Stimulated activated CD4-positive, alpha-beta T cell treated with anti-CD3 and anti-CD28 coated beads, Interleukin-4, amount 100 ng/mL, for 4 hours (primary cell): ENCODE results near the gene CRKL.

Experiments used
- DNase-seq, 2 experiments: peaks; one replicate each; pipeline ENCODE4 v3.0.0-alpha.2; 2020

The CRKL gene

GRCh38 chr22:20987375-20987774 is 70.2 kb downstream of the CRKL start:
- no peak for DNase-seq

- no peak for DNase-seq
Observed at GRCh38 chr22:20988573-20989322, 71.5 kb downstream of the CRKL start.

GRCh38 chr22:20989323-20990138 is 72.3 kb downstream of the CRKL start:
- no peak for DNase-seq

- DNase-seq: no peak
Observed at GRCh38 chr22:20990184-20991180, 73.3 kb downstream of the CRKL start.

- DNase-seq: no peak
Observed at GRCh38 chr22:20991252-20992055, 74.2 kb downstream of the CRKL start.

- no peak for DNase-seq
Observed at GRCh38 chr22:20992056-20992442, 74.8 kb downstream of the CRKL start.

GRCh38 chr22:20992456-20993303 is 75.5 kb downstream of the CRKL start:
- DNase-seq: no peak

- DNase-seq: no peak
Observed at GRCh38 chr22:20993304-20994127, 76.3 kb downstream of the CRKL start.

GRCh38 chr22:20994128-20994901 is 77.1 kb downstream of the CRKL start:
- DNase-seq: no peak

GRCh38 chr22:20994902-20995241 is 77.7 kb downstream of the CRKL start:
- no peak for DNase-seq

- no peak for DNase-seq
Observed at GRCh38 chr22:20995329-20996030, 78.3 kb downstream of the CRKL start.

GRCh38 chr22:20996031-20996410 is 78.8 kb downstream of the CRKL start:
- no peak for DNase-seq

- DNase-seq: no peak
Observed at GRCh38 chr22:20996598-20997535, 79.7 kb downstream of the CRKL start.

GRCh38 chr22:20997536-20998257 is 80.5 kb downstream of the CRKL start:
- DNase-seq: no peak

- no peak for DNase-seq
Observed at GRCh38 chr22:20998411-20999336, 81.5 kb downstream of the CRKL start.
